ENCODE results near the gene RALGDS.

Gene RALGDS

GRCh38 chr9:133118568-133118967 lies 2.5 kb downstream of the RALGDS start:
- no peak overlapping the region for H3K4me3 ChIP-seq (ENCODE audit: low read depth, low read length)
- DNase-seq (ENCODE audit: low read depth): no peak
- TF ChIP-seq CTCF (IDR thresholded peaks at IDR 0.05; ENCODE audit: low read depth, low read length, missing control alignments): no peak

- H3K4me3 ChIP-seq (ENCODE audit: low read depth, low read length): no peak overlapping the region
- DNase-seq (ENCODE audit: low read depth): no peak
- no peak for TF ChIP-seq CTCF (IDR thresholded peaks at IDR 0.05; ENCODE audit: low read depth, low read length, missing control alignments)
Observed at GRCh38 chr9:133118179-133118520, 2.9 kb downstream of the RALGDS start.

- no peak for TF ChIP-seq CTCF (IDR thresholded peaks at IDR 0.05; ENCODE audit: low read depth, low read length, missing control alignments)
- no peak overlapping the region for H3K4me3 ChIP-seq (ENCODE audit: low read depth, low read length)
- DNase-seq (ENCODE audit: low read depth): no peak
Observed at GRCh38 chr9:133117271-133118178, 3.5 kb downstream of the RALGDS start.

- no peak for DNase-seq (ENCODE audit: low read depth)
- H3K4me3 ChIP-seq (ENCODE audit: low read depth, low read length): peak overlapping the region; percentile 55
- TF ChIP-seq CTCF (IDR thresholded peaks at IDR 0.05; ENCODE audit: low read depth, low read length, missing control alignments): no peak
Observed at GRCh38 chr9:133116346-133117231, 4.5 kb downstream of the RALGDS start.

- peak; percentile 85 for DNase-seq (ENCODE audit: low read depth)
- peak overlapping the region; percentile 55 for H3K4me3 ChIP-seq (ENCODE audit: low read depth, low read length)
- TF ChIP-seq CTCF (IDR thresholded peaks at IDR 0.05; ENCODE audit: low read depth, low read length, missing control alignments): no peak
Observed at GRCh38 chr9:133115604-133116345, 5.3 kb downstream of the RALGDS start.

- no peak for TF ChIP-seq CTCF (IDR thresholded peaks at IDR 0.05; ENCODE audit: low read depth, low read length, missing control alignments)
- DNase-seq (ENCODE audit: low read depth): no peak
- H3K4me3 ChIP-seq (ENCODE audit: low read depth, low read length): peak overlapping the region; percentile 55
Observed at GRCh38 chr9:133114886-133115603, 6.0 kb downstream of the RALGDS start.
